ENCODE measurements around the gene ABCD1.

ABCD1 gene

DNA sequence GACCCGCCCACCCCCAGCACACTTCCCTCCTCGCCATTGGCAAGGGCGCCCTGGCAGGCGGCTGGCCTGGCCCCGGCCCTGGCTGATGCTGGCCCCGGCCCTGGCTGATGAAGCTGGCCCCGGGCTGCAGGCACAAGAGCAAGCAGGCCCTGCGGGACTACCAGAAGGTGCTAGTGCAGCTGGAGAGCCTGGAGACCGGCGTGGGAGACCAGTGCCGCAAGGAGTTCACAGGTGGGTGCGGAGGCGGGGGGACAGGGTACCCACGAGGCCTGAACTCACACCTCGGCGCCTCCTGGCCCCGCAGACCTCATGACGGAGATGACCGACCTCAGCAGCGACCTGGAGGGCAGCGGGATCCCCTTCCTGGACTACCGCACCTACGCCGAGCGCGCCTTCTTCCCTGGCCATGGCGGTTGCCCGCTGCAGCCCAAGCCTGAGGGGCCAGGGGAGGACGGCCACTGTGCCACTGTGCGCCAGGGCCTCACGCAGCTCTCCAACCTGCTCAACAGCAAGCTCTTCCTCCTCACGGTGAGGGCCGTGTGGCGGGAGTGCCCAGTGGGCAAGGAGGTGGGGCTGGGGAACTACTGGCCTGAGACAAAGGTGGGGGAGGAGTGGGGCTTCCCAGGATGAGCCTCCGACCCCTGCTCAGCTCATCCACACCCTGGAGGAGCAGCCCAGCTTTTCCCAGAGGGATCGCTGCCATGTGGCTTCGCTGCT lies 50.1 kb downstream of the ABCD1 start:
- TF ChIP-seq, protein P1, sequence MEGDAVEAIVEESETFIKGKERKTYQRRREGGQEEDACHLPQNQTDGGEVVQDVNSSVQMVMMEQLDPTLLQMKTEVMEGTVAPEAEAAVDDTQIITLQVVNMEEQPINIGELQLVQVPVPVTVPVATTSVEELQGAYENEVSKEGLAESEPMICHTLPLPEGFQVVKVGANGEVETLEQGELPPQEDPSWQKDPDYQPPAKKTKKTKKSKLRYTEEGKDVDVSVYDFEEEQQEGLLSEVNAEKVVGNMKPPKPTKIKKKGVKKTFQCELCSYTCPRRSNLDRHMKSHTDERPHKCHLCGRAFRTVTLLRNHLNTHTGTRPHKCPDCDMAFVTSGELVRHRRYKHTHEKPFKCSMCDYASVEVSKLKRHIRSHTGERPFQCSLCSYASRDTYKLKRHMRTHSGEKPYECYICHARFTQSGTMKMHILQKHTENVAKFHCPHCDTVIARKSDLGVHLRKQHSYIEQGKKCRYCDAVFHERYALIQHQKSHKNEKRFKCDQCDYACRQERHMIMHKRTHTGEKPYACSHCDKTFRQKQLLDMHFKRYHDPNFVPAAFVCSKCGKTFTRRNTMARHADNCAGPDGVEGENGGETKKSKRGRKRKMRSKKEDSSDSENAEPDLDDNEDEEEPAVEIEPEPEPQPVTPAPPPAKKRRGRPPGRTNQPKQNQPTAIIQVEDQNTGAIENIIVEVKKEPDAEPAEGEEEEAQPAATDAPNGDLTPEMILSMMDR (IDR thresholded peaks at IDR 0.05; ENCODE audit: low read depth, low read length), result no peak
- H3K4me3 ChIP-seq (replicated peaks in 1 of 2; ENCODE audit: low read depth in 2 of 2, low read length in 2 of 2), result no peak overlapping the region
- no peak for DNase-seq (ENCODE audit: low read depth in 2 of 2)

DNA sequence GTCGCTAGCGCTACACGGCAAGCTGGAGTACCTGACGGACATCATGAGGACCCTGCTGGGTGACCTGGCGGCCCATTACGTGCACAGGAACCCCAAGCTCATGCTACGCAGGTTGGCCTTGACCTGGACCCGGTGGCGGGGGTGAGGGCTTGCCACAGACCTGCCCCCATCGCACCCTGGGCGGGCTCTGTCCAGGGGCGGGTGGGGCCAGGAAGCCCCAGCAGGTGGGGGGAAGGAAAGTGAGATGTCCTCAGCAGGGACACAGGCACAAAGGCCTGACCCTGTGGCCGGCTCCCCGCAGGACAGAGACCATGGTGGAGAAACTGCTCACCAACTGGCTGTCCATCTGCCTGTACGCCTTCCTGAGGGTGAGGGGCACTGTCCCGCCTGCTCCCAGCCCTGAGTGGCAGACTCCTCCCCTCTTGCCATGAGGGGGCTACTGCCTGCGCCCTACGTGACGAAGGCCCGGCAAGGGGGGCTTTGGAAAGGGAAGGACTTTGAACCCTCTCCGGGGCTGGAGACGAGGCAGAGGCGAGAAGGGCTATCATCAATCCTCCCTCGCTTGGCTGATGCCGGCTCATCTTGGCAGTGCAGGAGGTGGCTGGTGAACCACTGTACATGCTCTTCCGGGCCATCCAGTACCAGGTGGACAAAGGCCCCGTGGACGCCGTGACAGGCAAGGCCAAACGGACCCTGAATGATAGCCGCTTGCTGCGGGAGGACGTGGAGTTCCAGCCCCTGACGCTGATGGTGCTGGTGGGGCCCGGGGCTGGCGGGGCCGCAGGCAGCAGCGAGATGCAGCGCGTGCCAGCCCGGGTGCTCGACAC lies 50.9 kb downstream of the ABCD1 start:
- no peak for DNase-seq (ENCODE audit: low read depth in 2 of 2)
- H3K4me3 ChIP-seq (replicated peaks in 1 of 2; ENCODE audit: low read depth in 2 of 2, low read length in 2 of 2), result no peak overlapping the region
- TF ChIP-seq, protein P1 (IDR thresholded peaks at IDR 0.05; ENCODE audit: low read depth, low read length), result no peak

GRCh38 chrX:153776120-153776599 lies 51.5 kb downstream of the ABCD1 start:
- TF ChIP-seq, protein P1 (IDR thresholded peaks at IDR 0.05; ENCODE audit: low read depth, low read length), result no peak
- no peak for DNase-seq (ENCODE audit: low read depth in 2 of 2)
- no peak overlapping the region for H3K4me3 ChIP-seq (replicated peaks in 1 of 2; ENCODE audit: low read depth in 2 of 2, low read length in 2 of 2)

DNA sequence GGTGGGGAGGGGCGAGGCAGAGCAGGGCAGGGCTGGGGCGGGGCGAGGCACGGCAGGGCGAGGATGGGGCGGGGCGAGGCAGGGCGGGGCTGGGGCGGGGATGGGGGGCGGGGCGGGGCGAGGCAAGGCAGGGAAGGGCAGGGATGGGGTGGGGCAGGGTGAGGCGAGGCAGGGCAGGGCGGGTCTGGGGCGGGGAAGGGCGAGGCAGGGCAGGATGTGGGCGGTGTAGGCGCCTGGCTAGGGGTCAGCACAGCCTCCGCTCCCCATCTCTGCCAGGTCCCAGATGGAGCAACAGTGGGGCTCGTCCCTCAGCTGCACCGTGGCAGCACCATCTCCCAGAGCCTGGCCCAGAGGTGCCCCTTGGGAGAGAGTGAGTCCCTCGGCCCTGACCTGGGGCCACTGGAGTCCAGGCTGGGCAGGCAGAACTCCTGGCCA lies 52.0 kb downstream of the ABCD1 start:
- no peak overlapping the region for H3K4me3 ChIP-seq (replicated peaks in 1 of 2; ENCODE audit: low read depth in 2 of 2, low read length in 2 of 2)
- DNase-seq (ENCODE audit: low read depth in 2 of 2), result no peak
- TF ChIP-seq, protein P1 (IDR thresholded peaks at IDR 0.05; ENCODE audit: low read depth, low read length), result no peak

DNA sequence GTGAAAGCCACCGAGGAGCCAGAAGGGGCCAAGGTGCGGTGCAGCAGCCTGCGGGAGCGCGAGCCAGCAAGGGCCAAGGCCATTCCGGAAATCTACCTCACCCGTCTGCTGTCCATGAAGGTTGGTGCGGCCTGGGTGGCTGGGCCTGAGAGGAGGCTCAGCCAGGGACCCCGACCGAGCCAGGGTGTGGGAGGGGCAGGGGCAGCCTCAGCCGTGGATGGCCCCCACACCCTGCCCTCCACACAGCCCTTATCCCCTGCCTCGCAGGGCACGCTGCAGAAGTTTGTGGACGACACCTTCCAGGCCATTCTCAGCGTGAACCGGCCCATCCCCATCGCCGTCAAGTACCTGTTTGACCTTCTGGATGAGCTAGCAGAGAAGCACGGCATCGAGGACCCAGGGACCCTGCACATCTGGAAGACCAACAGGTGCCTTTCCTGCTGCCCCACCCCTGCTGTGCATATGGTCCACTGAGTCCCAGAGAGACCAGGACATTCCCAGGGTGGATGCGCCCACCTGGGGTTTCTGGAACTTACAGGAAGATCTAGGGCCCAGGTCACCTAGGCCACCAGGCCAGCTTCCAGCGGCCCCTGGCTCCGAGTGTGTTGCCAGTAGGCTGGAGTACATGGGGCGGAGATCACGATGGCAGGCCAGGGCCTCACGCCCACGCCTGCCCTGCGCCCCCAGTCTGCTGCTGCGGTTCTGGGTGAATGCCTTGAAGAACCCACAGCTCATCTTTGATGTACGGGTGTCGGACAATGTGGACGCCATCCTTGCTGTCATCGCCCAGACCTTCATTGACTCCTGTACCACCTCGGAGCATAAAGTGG lies 52.8 kb downstream of the ABCD1 start:
- H3K4me3 ChIP-seq (replicated peaks in 1 of 2; ENCODE audit: low read depth in 2 of 2, low read length in 2 of 2), result no peak overlapping the region
- TF ChIP-seq, protein P1 (IDR thresholded peaks at IDR 0.05; ENCODE audit: low read depth, low read length), result no peak
- no peak for DNase-seq (ENCODE audit: low read depth in 2 of 2)

- TF ChIP-seq, protein P1 (IDR thresholded peaks at IDR 0.05; ENCODE audit: low read depth, low read length), result no peak
- no peak overlapping the region for H3K4me3 ChIP-seq (replicated peaks in 1 of 2; ENCODE audit: low read depth in 2 of 2, low read length in 2 of 2)
- DNase-seq (ENCODE audit: low read depth in 2 of 2), result no peak
These were observed 53.5 kb downstream of the ABCD1 start for GRCh38 chrX:153778181-153778580.
